Embryonic facial prominence (tissue), 1 donor: ENCODE measurements around the gene MARCHF3.
"Not testable (repeated sequence)": the region's sequence is repeated elsewhere in the genome, so short reads cannot be mapped to it uniquely, and the experiment has no call there.

Experiments
- DNase-seq: peaks from one replicate; pipeline ENCODE4 v3.0.0-alpha.2; 2016; ENCODE audit errors: extremely low spot score

The MARCHF3 gene

DNA sequence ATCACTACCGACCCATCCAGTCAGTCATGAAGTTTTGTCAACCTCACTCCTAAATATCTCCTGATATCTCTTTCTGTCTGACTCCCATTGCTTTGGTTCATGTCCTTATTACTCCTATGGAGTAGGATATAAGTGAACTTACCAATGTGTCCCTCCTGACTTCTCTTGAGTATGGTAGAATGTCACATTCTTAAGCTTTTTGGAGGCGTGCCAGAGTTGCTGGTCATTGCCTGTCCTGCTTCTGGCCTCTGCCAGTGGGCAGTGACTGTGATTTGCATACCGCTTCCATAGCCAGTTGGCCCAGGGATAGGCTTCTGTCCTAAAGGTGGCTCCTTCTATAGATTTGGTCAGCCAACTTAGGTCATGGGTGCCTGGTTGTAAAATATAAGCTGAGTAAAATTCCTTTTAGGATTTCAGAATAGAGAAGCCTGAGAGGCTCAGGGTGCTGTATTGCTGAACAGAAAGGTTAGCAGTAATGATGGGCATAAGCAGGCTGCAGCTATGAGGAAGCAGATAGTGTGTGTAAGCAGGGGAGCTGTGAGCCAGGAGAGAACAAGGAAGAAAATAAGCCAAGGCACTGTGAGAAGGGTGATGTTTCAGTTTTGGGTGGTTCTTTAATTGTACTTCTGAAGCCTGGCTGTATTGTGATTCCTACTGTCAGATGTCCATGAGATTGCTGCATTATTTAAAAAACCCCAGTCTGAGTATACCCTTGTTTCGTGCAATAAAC is 16.1 kb upstream of the MARCHF3 start:
- DNase-seq = no peak

DNA sequence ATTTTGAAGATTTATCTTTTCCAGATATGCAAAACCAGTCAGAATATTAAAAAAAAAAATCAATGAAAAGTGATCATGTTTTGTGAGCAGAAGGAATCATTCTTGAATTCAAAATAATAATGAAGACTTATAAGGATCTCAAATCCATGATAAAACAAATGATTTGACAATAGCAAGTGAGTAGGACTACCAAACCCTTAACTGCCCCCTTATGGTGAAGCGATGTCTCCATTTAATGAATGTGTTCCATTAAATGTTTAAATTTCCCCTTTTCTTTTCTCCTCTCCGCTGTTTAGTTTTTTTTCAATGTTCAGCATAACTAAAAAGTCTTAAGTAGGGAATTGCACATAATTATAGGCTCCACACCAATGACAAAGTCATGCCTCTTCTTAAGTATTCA is 12.2 kb upstream of the MARCHF3 start:
- DNase-seq = no peak

DNA sequence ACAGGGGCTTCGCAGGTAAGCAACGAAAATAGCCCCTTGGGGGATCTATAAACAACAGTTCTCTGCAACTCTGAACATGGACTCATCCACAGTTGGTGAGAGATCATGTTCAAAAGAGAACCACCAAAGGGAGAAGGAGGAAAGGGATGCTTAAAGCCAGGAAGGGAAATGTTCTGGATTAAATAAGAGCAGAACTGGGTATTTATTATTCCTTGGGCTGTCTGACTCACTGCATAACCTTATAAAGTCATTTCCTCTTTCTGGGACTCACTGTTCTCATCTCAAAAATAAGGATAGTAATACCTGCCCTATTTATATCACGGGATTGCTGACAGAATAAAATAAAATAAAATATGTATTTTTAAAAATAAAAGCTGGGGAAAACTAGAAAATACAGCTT is 11.2 kb upstream of the MARCHF3 start:
- no peak for DNase-seq

DNA sequence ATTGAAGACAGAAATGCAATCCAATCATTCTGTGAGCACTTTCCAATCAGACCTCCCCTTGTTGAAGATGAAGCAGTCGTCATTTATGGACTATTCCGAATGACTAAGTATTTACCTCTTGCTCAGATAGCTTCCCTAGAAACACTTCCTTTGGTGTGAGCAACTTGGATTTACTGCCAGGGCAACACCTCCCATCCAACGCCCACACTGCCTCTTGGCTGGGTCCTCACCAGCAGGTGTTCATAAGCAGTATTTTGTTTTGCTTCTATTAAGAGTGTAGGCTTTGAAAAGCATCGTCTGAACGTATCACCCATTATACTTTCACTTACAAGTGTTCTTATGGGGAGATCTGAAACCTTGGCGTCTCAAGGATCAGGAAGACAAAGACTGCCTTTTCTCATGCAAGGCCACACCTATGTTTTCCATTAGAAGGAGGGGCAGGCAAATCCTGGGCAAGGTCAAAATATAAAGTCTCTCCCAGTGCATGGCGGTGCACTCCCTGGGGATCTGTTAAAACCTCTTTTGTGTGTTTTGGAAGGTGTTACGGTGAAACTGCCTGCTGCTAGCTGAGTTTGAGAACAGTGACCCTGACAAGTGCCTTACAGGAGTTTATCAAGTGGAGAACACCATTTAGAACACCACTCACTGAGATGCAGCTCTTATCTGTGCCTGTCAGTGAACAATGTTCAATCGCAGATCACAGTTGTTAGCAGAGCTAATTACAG is 10.6 kb upstream of the MARCHF3 start:
- DNase-seq = no peak

DNA sequence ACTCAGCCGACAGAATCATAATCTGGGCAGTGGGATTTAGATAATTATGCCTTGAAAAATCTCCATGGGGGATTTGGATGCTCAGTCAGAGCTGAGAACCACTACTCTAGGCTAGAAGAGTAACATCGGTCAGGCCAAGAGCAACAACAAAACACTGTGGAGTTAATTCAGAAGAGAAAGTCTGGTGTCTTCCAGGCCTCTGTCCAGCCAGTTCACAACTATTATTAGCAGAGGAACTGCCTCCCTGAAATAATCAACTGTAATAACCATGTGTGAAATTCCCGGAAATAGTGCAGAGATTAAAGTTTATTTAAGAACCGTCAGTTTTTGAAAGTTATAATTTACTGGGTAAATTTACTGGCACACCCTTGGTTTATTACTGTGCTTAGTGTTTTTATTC is 8.2 kb upstream of the MARCHF3 start:
- no peak for DNase-seq

DNA sequence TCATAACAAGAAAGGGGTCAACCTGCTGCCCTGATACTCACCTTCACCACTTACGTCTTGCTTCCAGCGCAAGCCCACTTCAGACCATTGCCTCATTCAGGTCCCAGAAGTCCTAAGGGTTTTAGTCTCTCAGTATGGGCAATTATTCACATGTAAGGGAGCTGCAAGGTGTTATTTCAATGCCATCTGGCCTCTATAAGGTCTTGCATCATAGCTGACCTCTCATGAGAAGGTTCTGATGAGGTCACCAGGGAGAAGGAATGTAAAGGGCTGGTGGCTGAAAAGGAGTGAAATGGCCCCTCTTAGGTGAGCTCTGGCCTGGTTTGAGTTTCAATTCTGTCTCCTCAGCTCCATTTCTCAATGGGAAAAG is 1.5 kb upstream of the MARCHF3 start:
- DNase-seq = no peak

DNA sequence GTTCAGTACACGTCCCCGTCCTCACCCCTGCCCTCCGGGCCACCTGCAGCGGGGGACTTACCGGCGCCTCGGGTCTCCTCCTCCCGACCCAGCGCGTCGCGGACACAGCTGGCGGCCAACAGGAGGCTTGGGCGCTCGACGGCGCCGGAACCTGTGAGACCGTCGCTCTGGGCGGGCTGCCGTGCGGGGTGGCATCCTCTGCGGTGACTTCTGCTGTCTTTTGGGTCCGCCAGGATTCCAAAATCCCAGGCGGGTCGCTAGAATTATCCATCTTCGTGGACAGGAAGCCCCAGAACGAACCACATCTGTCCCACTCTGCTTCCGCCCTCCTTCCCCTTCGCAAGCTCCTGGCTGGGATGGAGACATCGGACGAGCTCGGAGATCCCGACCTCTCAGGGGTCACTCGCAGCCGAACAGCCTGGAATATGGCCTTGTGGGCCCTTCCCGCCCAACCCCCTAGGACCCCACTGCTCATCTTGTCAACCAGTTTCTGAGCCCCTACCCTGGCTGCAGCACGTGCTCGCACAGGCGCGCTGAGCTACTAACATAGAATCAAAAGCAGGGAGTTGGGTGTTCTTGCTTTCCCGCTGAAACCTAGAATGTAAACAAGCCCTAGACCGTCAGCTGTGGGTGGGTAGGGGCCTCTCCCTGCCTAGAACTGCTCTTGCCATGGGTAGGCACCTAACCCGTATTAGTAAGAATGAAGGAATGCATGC is 947 bp upstream of the MARCHF3 start:
- DNase-seq = no peak

DNA sequence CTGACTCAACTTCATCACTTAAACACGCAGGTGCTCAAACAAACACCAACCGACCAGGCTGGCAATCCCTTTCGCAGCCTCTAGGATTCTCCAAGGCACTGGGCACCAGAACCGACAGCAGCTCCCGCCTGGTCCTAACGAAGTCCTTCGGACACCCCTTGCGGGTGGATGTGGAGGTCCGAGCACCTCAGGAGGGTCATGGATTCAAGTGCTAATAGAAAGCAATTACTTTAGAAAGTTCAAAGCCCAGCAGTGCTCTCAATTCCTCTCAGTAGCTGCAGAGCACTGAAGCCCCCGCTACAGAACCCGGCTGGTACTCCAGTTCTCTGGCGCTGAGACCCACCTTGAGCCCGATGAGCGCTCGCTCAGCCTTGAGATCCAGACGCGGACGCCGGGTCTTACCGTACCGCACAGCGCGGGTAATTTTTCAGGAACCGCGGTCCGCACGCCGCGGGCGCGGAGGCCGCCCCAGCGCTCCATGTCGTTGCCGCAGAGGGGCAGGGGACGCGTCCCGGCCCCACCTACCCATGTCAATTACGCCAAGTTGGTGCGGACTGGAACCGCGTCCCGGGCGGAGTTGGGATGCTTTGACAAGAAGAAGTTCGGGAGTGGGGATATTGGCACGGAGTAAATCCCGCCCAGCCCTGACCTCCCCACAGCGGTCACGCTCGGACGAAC is 638 bp downstream of the MARCHF3 start:
- no peak for DNase-seq

DNA sequence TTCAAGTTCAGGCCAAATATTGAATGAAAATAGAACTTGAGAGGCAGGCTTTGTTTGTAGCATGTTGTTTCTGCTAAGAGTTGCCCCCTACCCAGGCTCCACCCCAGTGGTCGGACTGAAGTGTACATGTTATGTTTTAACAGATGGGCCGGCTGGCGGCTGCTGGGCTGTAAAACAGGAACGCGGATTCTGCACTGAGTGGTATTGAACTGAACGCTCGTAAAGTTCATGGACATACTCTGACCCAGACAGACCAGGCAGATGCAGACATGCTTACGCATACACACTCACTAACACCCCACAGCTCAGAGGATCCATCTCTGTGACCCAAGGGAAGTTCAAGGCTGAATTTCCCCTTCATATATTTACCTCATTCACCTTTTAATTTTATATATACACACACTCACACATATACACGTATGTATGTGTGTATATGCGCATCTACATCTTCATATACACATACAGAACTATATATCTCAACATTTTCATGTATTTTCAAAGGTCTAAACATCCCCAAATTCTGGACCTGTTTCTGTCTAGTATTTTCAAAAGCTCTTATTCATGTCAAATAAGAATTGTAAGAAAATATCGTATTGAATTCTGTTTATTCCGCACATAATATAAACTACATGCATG is 1.4 kb downstream of the MARCHF3 start:
- DNase-seq = no peak

DNA sequence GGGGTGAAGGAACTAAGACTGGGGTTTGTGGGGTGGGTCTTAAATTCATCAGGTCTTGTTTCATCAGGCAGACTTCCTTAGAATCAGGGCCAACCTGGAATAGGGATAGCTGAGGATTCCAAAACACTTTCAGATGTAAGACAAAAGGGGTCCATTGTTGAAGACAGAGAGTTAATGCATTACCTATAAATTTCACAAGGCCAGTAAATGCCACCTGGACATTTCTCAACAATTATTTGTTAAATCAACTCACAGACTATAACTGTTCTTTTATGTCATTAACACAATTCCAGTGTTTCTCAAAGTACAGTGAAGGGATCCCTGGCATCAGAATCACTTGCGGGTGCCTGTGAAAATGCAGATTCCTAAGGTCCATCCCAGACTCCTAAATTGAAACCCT is 2.8 kb downstream of the MARCHF3 start:
- no peak for DNase-seq

DNA sequence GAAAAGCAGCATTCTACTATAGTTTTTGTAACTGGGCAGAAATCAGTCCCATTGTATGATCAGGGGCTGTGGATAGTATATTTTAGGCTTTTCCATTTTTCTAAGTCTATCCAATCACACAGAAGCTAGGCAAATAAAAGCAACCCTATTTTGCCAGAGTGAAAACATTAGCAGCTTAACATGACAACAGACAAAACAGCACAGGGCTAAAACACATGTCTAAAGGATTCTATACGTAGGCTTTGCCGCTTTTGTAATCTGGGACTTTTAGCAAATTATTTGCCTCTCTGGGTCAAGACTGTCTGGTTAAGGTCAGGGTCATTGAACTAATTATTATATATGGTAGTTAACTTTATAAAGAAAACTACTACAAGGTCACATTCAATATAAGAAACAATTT is 4.2 kb downstream of the MARCHF3 start:
- DNase-seq = no peak

DNA sequence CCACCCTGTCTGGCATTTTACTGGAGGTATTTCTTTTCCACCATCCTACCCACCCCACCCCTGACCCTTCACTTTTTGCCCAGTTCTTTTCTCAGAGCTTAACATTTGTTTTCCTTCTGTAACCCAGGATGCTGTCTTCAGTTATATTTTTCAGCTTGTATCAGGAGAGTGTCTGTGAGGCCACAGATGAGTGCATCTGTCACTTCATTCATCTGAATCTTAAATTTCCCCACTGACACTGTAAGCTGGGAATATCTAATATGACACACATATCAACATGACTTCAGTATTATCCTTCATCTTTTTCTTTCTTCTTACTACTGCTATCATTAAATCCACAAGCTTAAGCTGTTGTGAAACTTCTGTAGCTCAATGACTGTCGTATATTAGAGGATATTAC is 4.9 kb downstream of the MARCHF3 start:
- DNase-seq = no peak

DNA sequence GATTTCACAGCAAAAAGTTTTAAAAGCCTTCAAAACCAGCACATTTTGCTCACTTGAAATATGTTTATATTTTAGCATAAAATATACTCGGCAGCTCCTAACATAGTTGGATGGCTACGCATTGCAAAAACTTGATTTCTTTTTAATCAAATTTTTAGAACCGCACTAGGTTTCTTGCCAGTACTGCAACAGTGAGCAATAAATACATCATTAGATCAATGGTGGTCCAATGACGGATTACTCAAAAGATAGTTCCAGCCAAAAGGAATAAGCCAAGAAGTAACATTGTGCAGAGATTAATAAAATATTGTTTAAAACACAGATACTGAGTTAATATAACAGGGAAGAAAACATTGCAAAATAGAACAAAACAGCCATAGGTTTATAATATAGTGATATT is 5.5 kb downstream of the MARCHF3 start:
- DNase-seq = no peak

DNA sequence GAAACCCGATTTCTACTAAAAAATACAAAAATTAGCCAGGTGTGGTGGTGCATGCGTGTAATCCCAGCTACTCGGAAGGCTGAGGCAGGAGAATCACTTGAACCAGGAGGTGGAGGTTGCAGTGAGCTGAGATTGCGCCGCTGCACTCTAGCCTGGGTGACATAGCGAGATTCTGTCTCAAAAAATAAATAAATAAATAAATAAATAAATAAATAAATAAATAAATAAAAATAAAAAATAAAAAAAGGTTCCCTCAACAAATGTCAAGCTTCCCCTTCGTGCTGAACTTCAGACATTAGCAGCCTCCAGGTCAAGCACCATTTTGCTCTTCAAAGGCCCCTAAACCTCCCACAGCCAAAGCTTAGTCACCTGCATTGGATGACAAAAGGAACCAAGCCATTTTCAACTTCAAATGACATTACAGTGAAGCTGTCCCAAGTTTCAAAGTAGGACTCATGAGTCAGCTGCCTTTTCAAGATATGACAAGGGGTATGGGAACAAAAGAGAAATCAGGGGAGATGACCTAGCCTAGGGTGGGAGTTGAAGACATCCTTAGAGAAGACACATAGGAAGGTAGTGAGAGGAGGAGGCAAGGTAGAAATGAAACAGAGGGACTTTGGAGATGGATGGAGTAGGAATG is 6.7 kb downstream of the MARCHF3 start:
- DNase-seq = not testable (repeated sequence)

DNA sequence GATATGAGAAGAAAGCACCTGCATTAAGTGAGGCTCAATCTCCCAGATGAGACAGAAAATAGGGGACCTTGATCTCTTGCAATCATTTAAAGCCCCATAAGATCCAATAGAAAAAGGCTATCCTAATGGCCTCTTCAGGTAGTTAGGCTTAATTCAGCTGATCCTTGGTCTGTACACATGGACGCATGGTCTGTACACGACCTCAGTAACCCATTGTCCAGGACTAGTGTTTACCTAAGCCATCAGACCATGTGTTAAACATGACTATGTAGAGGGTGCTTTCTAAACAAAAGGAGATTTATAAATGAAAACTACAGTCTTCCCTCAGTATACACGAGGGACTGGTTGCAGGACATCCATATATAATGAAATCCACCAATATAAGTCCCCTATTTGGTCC is 7.5 kb downstream of the MARCHF3 start:
- no peak for DNase-seq

DNA sequence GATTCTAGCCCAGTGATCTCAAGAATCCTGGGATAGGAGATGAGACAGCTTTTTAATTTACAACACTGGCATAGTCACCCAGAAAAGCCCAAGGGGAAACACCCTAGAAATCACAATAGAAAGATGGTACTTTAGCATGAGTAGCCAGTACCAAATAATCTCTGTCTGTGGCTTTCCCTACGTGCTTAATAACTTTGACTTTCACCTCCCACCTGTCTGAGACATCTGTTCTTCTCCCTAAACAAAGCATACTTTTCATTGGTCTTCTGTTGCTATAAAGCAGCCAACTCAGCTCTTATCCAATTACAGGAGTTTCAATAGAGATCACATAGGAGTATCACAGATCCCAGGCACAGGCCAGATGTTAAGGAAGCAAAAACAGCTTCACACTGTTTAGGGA is 10.4 kb downstream of the MARCHF3 start:
- DNase-seq = no peak

DNA sequence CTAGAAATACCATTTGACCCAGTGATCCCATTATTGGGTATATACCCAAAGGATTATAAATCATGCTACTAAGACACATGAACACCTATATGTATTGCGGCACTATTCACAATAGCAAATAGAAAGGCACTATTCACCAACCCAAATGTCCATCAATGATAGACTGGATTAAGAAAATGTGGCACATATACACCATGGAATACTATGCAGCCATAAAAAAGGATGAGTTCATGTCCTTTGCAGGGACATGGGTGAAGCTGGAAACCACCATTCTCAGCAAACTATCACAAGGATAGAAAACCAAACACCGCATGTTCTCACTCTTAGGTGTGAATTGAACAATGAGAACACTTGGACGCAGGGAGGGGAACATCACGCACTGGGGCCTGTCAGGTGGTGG is 13.6 kb downstream of the MARCHF3 start:
- DNase-seq = not testable (repeated sequence)

DNA sequence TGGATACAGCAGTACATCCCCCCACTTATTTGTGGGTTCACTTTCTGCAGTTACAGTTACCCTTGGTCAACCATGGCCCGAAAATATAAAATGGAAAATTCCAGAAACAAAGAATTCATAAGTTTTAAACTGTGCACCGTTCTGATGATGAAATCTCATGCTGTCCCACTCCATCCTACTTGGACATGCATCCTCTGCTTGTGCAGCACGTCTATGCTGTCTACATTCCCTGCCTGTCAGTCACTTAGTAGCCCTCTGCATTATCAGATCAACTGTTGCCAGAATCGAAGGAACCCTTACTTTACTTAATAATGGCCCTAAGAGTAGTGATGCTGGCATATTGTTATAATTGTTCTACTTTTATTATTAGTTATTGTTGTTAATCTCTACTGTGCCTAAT is 14.6 kb downstream of the MARCHF3 start:
- DNase-seq = no peak

DNA sequence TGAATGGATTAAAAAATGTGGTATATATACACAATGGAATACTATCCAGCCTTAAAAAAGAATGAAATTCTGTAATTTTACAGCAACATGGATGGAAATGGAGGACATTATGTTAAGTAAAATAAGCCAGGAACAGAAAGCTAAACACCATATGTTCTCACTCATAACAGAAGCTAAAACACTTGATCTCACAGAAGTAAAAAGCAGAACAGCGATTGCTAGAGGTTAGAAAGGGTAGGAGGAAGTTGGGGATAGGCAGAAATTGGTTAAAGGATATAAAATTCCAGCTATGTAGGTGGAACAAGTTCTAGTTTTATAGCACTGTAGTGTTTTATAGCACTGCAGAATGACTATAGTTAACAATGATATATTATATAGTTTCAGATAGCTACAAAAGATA is 15.8 kb downstream of the MARCHF3 start:
- no peak for DNase-seq

DNA sequence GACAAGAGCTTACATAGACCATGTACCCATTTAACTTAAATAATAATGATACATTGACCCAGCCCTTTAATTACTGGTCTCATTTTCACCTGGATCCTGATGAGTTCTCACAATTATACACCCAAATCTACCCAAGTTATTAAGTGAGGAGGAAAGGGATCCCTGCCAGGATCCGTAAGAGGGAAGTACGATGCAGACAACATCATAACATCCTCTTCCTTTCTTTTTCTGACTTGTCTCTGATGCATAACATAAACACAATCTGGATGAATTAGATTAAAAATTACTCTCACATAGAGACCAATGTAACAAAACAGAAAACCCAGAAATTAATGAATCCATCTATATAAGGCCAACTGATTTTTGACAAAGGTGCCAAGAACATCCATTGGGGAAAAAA is 17.0 kb downstream of the MARCHF3 start:
- DNase-seq = no peak

DNA sequence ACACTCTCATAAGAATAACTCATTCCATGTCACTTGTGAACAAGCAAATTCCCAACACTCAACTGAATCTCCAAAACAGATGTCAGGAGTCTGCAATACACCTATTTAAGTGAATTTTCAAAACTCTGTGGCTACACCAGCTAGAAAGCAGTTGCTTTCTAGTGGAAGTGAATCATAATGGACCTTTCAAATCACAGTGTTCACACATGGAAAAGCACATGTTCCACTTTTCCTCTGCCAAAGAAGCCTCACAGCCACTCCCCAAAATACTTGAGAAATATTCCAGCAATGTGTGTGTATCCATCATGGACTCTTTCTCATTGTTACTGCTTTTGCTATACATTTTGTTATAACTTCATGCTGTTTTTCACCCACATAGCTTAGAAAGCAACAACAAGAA is 17.4 kb downstream of the MARCHF3 start:
- DNase-seq = no peak
